ENCODE results near the gene TNIK. TPM values are rescaled to one million over a fixed set of nuclear protein-coding genes. Genes with fewer than 3 reads are reported as not detected.
A peak's percentile ranks its signal among the peaks of the same experiment; 100 is the strongest.

TNIK gene
- total and polyA plus RNA-seq, 10 of the 15 experiments (the other 5 are each of a cell fraction or from before 2014, with no cell fraction given): 13.9 to 74.3 (median 48.2) TPM

DNA sequence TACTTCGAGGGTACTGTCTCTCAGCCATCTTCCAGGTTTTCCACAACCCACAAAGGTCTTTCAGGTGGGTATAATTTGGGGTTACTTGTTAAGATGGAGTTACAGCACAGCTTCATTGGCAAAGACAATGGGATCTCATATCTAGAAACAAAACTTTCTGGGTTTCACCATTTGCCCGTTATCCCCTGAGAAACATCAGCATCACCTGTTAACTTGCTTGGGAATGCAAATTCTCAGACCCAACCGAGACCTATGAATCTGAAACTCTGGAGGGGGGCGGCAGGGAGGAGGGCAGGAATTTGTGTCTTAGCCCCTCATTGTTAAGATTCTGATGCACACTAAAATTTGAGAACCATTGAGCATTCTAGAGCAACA is 176.4 kb downstream of the TNIK start (continued):
- TF ChIP-seq PRDM15 (CRISPR knock-in tag; IDR thresholded peaks at IDR 0.05) (no peak), HDGF (IDR thresholded peaks at IDR 0.05) (0 out of 2 replicates have a peak, but pooled peaks have one; percentile 11), YY1 (IDR thresholded peaks at IDR 0.05; ENCODE audit: low read depth, low read length) (0 out of 2 replicates have a peak, but pooled peaks have one; percentile 9), SMC3 (IDR thresholded peaks at IDR 0.05; ENCODE audit: borderline replicate concordance, low read length) (no peak), NFYA (IDR thresholded peaks at IDR 0.05; ENCODE audit: borderline replicate concordance, low read depth, low read length) (no peak), POU2F2 (IDR thresholded peaks at IDR 0.05; ENCODE audit: borderline replicate concordance, low read depth, low read length) (peak; percentile 25; the same call in 1 of the 3 replicates), SMAD5 (IDR thresholded peaks at IDR 0.05; ENCODE audit: low read depth) (no peak), EED (IDR thresholded peaks at IDR 0.05; ENCODE audit: low read depth) (peak; percentile 55; the same call in 1 of the 2 replicates), SREBF2 (IDR thresholded peaks at IDR 0.05; ENCODE audit: low read length) (no peak), RB1 (IDR thresholded peaks at IDR 0.05; ENCODE audit: borderline replicate concordance) (no peak), SMAD1 (IDR thresholded peaks at IDR 0.05; ENCODE audit: low read depth, partially characterized antibody) (no peak), ATF2 (IDR thresholded peaks at IDR 0.05; ENCODE audit: low read length) (peak; percentile 23; the same call in 1 of the 2 replicates)
- TF ChIP-seq, protein P1, sequence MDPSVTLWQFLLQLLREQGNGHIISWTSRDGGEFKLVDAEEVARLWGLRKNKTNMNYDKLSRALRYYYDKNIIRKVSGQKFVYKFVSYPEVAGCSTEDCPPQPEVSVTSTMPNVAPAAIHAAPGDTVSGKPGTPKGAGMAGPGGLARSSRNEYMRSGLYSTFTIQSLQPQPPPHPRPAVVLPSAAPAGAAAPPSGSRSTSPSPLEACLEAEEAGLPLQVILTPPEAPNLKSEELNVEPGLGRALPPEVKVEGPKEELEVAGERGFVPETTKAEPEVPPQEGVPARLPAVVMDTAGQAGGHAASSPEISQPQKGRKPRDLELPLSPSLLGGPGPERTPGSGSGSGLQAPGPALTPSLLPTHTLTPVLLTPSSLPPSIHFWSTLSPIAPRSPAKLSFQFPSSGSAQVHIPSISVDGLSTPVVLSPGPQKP (IDR thresholded peaks at IDR 0.05; ENCODE audit: low read depth, low read length): no peak
- TF ChIP-seq, protein P2, sequence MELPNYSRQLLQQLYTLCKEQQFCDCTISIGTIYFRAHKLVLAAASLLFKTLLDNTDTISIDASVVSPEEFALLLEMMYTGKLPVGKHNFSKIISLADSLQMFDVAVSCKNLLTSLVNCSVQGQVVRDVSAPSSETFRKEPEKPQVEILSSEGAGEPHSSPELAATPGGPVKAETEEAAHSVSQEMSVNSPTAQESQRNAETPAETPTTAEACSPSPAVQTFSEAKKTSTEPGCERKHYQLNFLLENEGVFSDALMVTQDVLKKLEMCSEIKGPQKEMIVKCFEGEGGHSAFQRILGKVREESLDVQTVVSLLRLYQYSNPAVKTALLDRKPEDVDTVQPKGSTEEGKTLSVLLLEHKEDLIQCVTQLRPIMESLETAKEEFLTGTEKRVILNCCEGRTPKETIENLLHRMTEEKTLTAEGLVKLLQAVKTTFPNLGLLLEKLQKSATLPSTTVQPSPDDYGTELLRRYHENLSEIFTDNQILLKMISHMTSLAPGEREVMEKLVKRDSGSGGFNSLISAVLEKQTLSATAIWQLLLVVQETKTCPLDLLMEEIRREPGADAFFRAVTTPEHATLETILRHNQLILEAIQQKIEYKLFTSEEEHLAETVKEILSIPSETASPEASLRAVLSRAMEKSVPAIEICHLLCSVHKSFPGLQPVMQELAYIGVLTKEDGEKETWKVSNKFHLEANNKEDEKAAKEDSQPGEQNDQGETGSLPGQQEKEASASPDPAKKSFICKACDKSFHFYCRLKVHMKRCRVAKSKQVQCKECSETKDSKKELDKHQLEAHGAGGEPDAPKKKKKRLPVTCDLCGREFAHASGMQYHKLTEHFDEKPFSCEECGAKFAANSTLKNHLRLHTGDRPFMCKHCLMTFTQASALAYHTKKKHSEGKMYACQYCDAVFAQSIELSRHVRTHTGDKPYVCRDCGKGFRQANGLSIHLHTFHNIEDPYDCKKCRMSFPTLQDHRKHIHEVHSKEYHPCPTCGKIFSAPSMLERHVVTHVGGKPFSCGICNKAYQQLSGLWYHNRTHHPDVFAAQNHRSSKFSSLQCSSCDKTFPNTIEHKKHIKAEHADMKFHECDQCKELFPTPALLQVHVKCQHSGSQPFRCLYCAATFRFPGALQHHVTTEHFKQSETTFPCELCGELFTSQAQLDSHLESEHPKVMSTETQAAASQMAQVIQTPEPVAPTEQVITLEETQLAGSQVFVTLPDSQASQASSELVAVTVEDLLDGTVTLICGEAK (IDR thresholded peaks at IDR 0.05; ENCODE audit: borderline replicate concordance): no peak

All from GM12878 (cell line).